Lung (tissue), 12 donors: ENCODE results near the gene AOX1. TPM values are rescaled to one million over a fixed set of nuclear protein-coding genes. Genes with fewer than 3 reads are reported as not detected.
"Not testable (repeated sequence)": the region's sequence is repeated elsewhere in the genome, so short reads cannot be mapped to it uniquely, and the experiment has no call there.

Experiments
- ATAC-seq: fragments of 200-7000 bp; cut with Tn5 transposase; one replicate; pipeline ENCODE4 v1.9.1; 2020; ENCODE audit warnings: moderate number of reproducible peaks; ENCODE audit not compliant: insufficient read depth, low FRiP score
- DNase-seq, 3 donors: peaks; one replicate each; pipeline ENCODE4 v3.0.0-alpha.2; 2013 to 2017
- H3K27ac ChIP-seq, 2 donors: one replicate each; pipeline ENCODE4 v1.5.1; 2013; ENCODE audit warnings: mild to moderate bottlenecking in 2 of 2, moderate library complexity in 2 of 2, control low read depth in 1 of 2, inconsistent platforms in 1 of 2, low read depth in 1 of 2, low read length in 1 of 2
- H3K27me3 ChIP-seq, 3 donors: one replicate each; pipeline ENCODE4 v1.5.1; 2013; ENCODE audit warnings: low read length in 2 of 3; ENCODE audit not compliant: control insufficient read depth in 3 of 3, insufficient read depth in 3 of 3
- H3K36me3 ChIP-seq, 4 donors: one replicate each; pipeline ENCODE4 v1.5.1; 2013; ENCODE audit warnings: low read length in 4 of 4, mild to moderate bottlenecking in 1 of 4, moderate library complexity in 1 of 4; ENCODE audit not compliant: control insufficient read depth in 4 of 4, insufficient read depth in 4 of 4
- H3K4me1 ChIP-seq, 5 donors: one replicate each; pipeline ENCODE4 v1.5.1; 2013; ENCODE audit warnings: low read length in 5 of 5, mild to moderate bottlenecking in 2 of 5, moderate library complexity in 1 of 5; ENCODE audit not compliant: control insufficient read depth in 5 of 5, insufficient read depth in 5 of 5
- H3K4me3 ChIP-seq: one replicate; pipeline ENCODE4 v1.5.1; 2013; ENCODE audit warnings: mild to moderate bottlenecking, control low read depth, moderate library complexity
- H3K9ac ChIP-seq, 2 donors: one replicate each; pipeline ENCODE4 v1.5.1; 2013; ENCODE audit warnings: low read length in 2 of 2, control low read depth in 1 of 2; ENCODE audit not compliant: insufficient read depth in 1 of 2
- H3K9me3 ChIP-seq, 4 donors: one replicate each; pipeline ENCODE4 v1.5.1; 2013; ENCODE audit warnings: low read length in 3 of 4, mild to moderate bottlenecking in 1 of 4, moderate library complexity in 1 of 4; ENCODE audit not compliant: control insufficient read depth in 4 of 4, insufficient read depth in 3 of 4
- WGBS, 2 donors: extraction: QIAGEN DNeasy Blood & Tissue Kit; methylation state at CpG; one replicate each; pipeline ENCODE4 v1.1.7; 2013; 5-methylcytosine and 5-hydroxymethylcytosine counted together
- polyA plus RNA-seq, 2 donors: library from polyadenylated mRNA; stranded (reverse); fragments of 200-250 nt; gene quantifications; one replicate each; pipeline ENCODE4 v1.2.1, GENCODE V29; 2013
- total RNA-seq, 2 donors: library from RNA; depleted of rRNA in 1 of 2; stranded (reverse); fragments of >200 nt in 1 of 2; gene quantifications; one replicate each; pipeline ENCODE4 v1.2.1, GENCODE V29; 2014 to 2021
- TF ChIP-seq, protein P1 (sequence below): IDR thresholded peaks from 2 replicates; pipeline ENCODE4 v1.5.1; 2012; ENCODE audit warnings: mild to moderate bottlenecking; ENCODE audit errors: control extremely low read depth, extremely low read depth
- donor health status: control.
- donor health status: control.
- donor health status: Bipolar disorder and iron deficiency.
- donor health status: healthy.
- donor health status: DM: yes; HTN: yes; CAD: no.

AOX1 gene
- total and polyA plus RNA-seq, 4 donors: 8.0 to 48.5 (median 10.6) TPM

DNA sequence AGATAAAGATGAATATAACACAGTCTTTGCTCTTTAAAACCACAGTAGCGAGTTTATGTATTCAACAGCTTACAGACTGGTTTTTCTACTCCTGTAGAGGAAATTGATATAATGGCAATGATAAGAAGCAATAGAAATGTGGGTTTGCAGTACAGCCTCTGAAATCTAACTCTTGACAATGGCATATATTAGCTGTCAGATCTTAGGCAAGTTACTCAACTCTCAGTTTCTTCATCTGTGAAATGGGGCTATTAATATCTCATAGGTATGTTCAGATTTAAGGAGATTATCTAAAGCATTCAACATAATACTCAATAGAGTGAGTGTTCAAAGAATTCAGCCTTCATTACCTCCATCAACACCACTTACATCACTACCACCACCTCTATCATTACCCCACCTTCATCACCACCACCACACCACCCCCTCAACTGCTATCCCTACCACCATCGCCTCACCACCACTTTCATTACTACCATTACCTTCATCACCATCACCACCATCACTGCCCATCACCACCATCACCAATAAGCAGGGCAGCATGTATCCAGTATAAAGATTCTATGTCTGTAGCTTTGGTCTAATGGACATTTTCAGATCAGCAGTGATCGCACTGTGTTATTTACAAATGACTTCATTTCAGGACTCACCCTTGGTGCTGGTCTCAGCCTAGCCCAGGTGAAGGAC lies 22.7 kb downstream of the AOX1 start:
- Histone ChIP-seq H3K36me3 (peaks cover 0 to 16% (median 3%) of the 10 kb centered on the region in 4 donors), H3K27ac (no peak overlapping the region), H3K9me3 (no peaks in the 10 kb centered on the region), H3K4me3 (no peak overlapping the region), H3K9ac (no peak overlapping the region), H3K4me1 (no peaks in the 10 kb centered on the region), H3K27me3 (no peaks in the 10 kb centered on the region)
- no peak for ATAC-seq
- no peak for DNase-seq
- TF ChIP-seq, protein P1, sequence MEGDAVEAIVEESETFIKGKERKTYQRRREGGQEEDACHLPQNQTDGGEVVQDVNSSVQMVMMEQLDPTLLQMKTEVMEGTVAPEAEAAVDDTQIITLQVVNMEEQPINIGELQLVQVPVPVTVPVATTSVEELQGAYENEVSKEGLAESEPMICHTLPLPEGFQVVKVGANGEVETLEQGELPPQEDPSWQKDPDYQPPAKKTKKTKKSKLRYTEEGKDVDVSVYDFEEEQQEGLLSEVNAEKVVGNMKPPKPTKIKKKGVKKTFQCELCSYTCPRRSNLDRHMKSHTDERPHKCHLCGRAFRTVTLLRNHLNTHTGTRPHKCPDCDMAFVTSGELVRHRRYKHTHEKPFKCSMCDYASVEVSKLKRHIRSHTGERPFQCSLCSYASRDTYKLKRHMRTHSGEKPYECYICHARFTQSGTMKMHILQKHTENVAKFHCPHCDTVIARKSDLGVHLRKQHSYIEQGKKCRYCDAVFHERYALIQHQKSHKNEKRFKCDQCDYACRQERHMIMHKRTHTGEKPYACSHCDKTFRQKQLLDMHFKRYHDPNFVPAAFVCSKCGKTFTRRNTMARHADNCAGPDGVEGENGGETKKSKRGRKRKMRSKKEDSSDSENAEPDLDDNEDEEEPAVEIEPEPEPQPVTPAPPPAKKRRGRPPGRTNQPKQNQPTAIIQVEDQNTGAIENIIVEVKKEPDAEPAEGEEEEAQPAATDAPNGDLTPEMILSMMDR: no peak
- 58 to 78% methylated on average over 3 of the region's 3 CpGs for WGBS, 2 donors

GRCh38 chr2:200609028-200609614 lies 23.3 kb downstream of the AOX1 start:
- Histone ChIP-seq H3K27me3 (no peaks in the 10 kb centered on the region), H3K4me3 (no peak overlapping the region), H3K36me3 (peaks cover 0 to 10% (median 3%) of the 10 kb centered on the region in 4 donors), H3K27ac (no peak overlapping the region), H3K4me1 (no peaks in the 10 kb centered on the region), H3K9me3 (no peaks in the 10 kb centered on the region), H3K9ac (no peak overlapping the region)
- DNase-seq: no peak
- TF ChIP-seq, protein P1: no peak
- no peak for ATAC-seq

DNA sequence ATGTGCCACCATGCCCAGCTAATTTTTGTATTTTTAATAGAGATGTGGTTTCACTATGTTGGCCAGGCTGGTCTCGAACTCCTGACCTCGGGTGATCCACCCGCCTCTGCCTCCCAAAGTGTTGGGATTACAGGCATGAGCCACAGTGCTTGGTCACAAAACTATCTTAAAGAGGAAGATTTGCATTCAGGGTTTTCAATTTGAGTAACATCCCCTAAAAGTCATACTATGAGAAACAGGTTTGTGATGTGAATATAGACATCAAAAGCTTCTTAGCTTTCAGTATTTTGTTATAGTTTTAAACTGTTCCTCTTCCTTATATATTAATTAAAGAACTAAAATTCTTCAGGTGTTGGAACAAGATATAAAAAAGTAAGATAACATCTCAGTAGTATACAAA lies 24.4 kb downstream of the AOX1 start:
- H3K9ac ChIP-seq, ATAC-seq, H3K4me3 ChIP-seq, H3K9me3 ChIP-seq, H3K27me3 ChIP-seq, H3K36me3 ChIP-seq, H3K4me1 ChIP-seq, DNase-seq, H3K27ac ChIP-seq: not testable (repeated sequence)
- 88 to 93% methylated on average over 3 of the region's 3 CpGs for WGBS, 2 donors

GRCh38 chr2:200613692-200614091 lies 27.9 kb downstream of the AOX1 start:
- peaks cover 0 to 5% (median 2%) of the 10 kb centered on the region in 4 donors for H3K36me3 ChIP-seq
- no peaks in the 10 kb centered on the region for H3K9me3 ChIP-seq
- ATAC-seq (no peak), DNase-seq (no peak)
- no peaks in the 10 kb centered on the region for H3K27me3 ChIP-seq
- no peak overlapping the region for H3K27ac ChIP-seq
- peaks cover 0 to 27% (median 5%) of the 10 kb centered on the region in 5 donors for H3K4me1 ChIP-seq
- TF ChIP-seq, protein P1: no peak
- no peak overlapping the region for H3K4me3 ChIP-seq
- H3K9ac ChIP-seq: no peak overlapping the region
- WGBS, 2 donors: 85 to 97% methylated on average over 4 of the region's 4 CpGs
